ENCODE data around the gene TLE2. TPM values are rescaled to one million over a fixed set of nuclear protein-coding genes. Genes with fewer than 3 reads are reported as not detected.

The TLE2 gene
- total and polyA plus RNA-seq, 2 donors (not counting 3 experiments of a cell fraction or from before 2014, with no cell fraction given), result 32.0 to 38.8 TPM

GRCh38 chr19:2987797-2988196 is 41.3 kb downstream of the TLE2 start:
- Histone ChIP-seq H3K9me3 (replicated peaks; ENCODE audit: control insufficient read depth, insufficient read depth, low read length) (no peaks in the 10 kb centered on the region), H3K27ac (ENCODE audit: insufficient read depth, low read depth, low read length) (no peak overlapping the region), H3K4me2 (ENCODE audit: insufficient read depth, low read length) (no peak overlapping the region), H3K79me2 (ENCODE audit: control insufficient read depth, insufficient read depth, low read length) (no peaks in the 10 kb centered on the region), H3K27me3 (ENCODE audit: control insufficient read depth in 2 of 2, insufficient read depth in 2 of 2, low read length in 2 of 2) (no peaks in the 10 kb centered on the region), H3K9me1 (replicated peaks; ENCODE audit: control insufficient read depth, extremely low read depth, insufficient read depth, low read length) (no peaks in the 10 kb centered on the region), H3K36me3 (ENCODE audit: control insufficient read depth in 2 of 2, extremely low read depth in 1 of 2, insufficient read depth in 2 of 2, low read length in 2 of 2) (no peaks in the 10 kb centered on the region), H3K9ac (replicated peaks; ENCODE audit: extremely low read depth, insufficient read depth, low read length) (no peak overlapping the region), H4K20me1 (replicated peaks; ENCODE audit: control insufficient read depth, extremely low read depth, insufficient read depth, low read length) (no peaks in the 10 kb centered on the region), H2AFZ (ENCODE audit: low read depth, low read length) (no peak overlapping the region), H3K4me1 (ENCODE audit: control insufficient read depth, extremely low read depth, insufficient read depth, low read length) (peaks cover 15% of the 10 kb centered on the region), H3K4me3 (replicated peaks in 1 of 3; ENCODE audit: insufficient read depth in 1 of 3, low read depth in 1 of 3, low read length in 3 of 3) (no peak overlapping the region)
- FAIRE-seq (no peak), DNase-seq (ENCODE audit: low read depth, low spot score) (no peak)
- intact Hi-C loops (cut with micrococcal nuclease), result no loop called here
- TF ChIP-seq EZH2 (IDR thresholded peaks at IDR 0.05; ENCODE audit: borderline replicate concordance, low read depth, low read length, severe bottlenecking), result no peak
- no peak for TF ChIP-seq MYC (IDR thresholded peaks at IDR 0.05; ENCODE audit: low read depth, low read length)
- TF ChIP-seq POLR2AphosphoS5 (IDR thresholded peaks at IDR 0.05; ENCODE audit: insufficient read depth, low read depth, low read length), result no peak
- ChIA-PET POLR2A (no interaction called here), CTCF (no interaction called here)
- BruUV-seq (replicated peaks), result no TSS peak
- dilution Hi-C loops (cut with MboI; ENCODE audit: extremely low pct_ligation_motif_present, low sequenced_read_pairs), result no loop called here

DNA sequence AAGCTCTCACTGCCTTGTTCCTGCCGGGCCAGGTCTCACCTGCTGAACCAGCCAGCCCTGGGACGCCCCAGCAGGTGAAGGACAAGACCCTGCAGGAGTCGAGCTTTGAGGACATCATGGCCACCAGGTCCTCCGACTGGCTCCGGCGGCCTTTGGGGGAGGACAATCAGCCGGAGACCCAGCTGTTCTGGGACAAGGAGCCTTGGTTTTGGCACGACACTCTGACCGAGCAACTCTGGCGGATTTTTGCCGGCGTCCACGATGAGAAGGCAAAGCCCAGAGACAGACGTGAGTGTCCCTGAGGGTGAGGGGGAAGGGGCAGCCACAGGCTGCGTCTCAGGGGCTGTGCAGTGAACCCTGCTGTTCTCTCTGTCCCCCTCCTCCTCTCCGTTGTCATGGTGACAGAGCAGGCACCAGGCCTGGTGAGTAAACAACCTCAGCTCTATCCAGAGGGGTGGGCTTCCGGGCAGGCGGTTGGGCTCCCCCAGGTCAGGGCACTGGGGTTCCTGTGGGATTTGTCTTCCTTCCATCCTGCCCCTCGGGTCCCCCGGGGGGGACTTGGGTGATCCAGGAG is 42.0 kb downstream of the TLE2 start:
- H3K9ac ChIP-seq (replicated peaks; ENCODE audit: extremely low read depth, insufficient read depth, low read length), result no peak overlapping the region
- H3K4me1 ChIP-seq (ENCODE audit: control insufficient read depth, extremely low read depth, insufficient read depth, low read length), result peaks cover 19% of the 10 kb centered on the region
- H3K4me3 ChIP-seq (replicated peaks in 1 of 3; ENCODE audit: insufficient read depth in 1 of 3, low read depth in 1 of 3, low read length in 3 of 3), result no peak overlapping the region
- no TSS peak for BruUV-seq (replicated peaks)
- TF ChIP-seq EZH2 (IDR thresholded peaks at IDR 0.05; ENCODE audit: borderline replicate concordance, low read depth, low read length, severe bottlenecking), result no peak
- TF ChIP-seq POLR2AphosphoS5 (IDR thresholded peaks at IDR 0.05; ENCODE audit: insufficient read depth, low read depth, low read length), result no peak
- no peak for TF ChIP-seq FOS (IDR thresholded peaks at IDR 0.05; ENCODE audit: borderline replicate concordance, insufficient read depth, low read length)
- TF ChIP-seq MAX (IDR thresholded peaks at IDR 0.05; ENCODE audit: insufficient read depth, insufficient read length), result no peak
- no peak overlapping the region for H3K27ac ChIP-seq (ENCODE audit: insufficient read depth, low read depth, low read length)
- H3K9me1 ChIP-seq (replicated peaks; ENCODE audit: control insufficient read depth, extremely low read depth, insufficient read depth, low read length), result no peaks in the 10 kb centered on the region
- FAIRE-seq (no peak), DNase-seq (ENCODE audit: low read depth, low spot score) (peak; percentile 55)
- intact Hi-C loops (cut with micrococcal nuclease), result no loop called here
- ChIA-PET POLR2A (no interaction called here), CTCF (no interaction called here)
- H3K27me3 ChIP-seq (ENCODE audit: control insufficient read depth in 2 of 2, insufficient read depth in 2 of 2, low read length in 2 of 2), result no peaks in the 10 kb centered on the region
- dilution Hi-C loops (cut with MboI; ENCODE audit: extremely low pct_ligation_motif_present, low sequenced_read_pairs), result no loop called here
- no peaks in the 10 kb centered on the region for H3K36me3 ChIP-seq (ENCODE audit: control insufficient read depth in 2 of 2, extremely low read depth in 1 of 2, insufficient read depth in 2 of 2, low read length in 2 of 2)
- H3K79me2 ChIP-seq (ENCODE audit: control insufficient read depth, insufficient read depth, low read length), result no peaks in the 10 kb centered on the region
- H3K4me2 ChIP-seq (ENCODE audit: insufficient read depth, low read length), result no peak overlapping the region
- no peak overlapping the region for H2AFZ ChIP-seq (ENCODE audit: low read depth, low read length)
- no peaks in the 10 kb centered on the region for H4K20me1 ChIP-seq (replicated peaks; ENCODE audit: control insufficient read depth, extremely low read depth, insufficient read depth, low read length)
- no peaks in the 10 kb centered on the region for H3K9me3 ChIP-seq (replicated peaks; ENCODE audit: control insufficient read depth, insufficient read depth, low read length)

All from endothelial cell of umbilical vein (primary cell).